Fibroblast of lung (primary cell): Measurements from ENCODE around the gene FTL.

ENCODE experiments used
- CTCF ChIP-seq, 2 donors: IDR thresholded peaks in 1 of 2; conservative IDR thresholded peaks in 1 of 2; 1 replicate in 1 of 2; 2 replicates in 1 of 2; pipeline ENCODE4 v1.5.1; 2011 to 2012; ENCODE audit warnings: low read length in 2 of 2, control low read depth in 1 of 2, inconsistent platforms in 1 of 2, low read depth in 1 of 2, mild to moderate bottlenecking in 1 of 2
- EZH2 ChIP-seq: IDR thresholded peaks from 2 replicates; pipeline ENCODE4 v1.5.1; 2012; ENCODE audit warnings: low read length, control low read depth, mild to moderate bottlenecking; ENCODE audit errors: missing control alignments

- TF ChIP-seq CTCF (conservative IDR thresholded peaks at IDR 0.05 in 1 of 2, IDR thresholded peaks at IDR 0.05 in 1 of 2; ENCODE audit: low read depth in 1 of 2, low read length in 2 of 2) (no peak), EZH2 (no peak)
Measured at GRCh38 chr19:48950830-48951519, 14.1 kb upstream of the FTL start.
